Activated naive CD4-positive, alpha-beta T cell treated with anti-CD3 and anti-CD28 coated beads, Interleukin-2, amount 50 U/mL, for 16 hours (primary cell): Measurements from ENCODE around the gene TMED5.
"Not testable (repeated sequence)": the region's sequence is repeated elsewhere in the genome, so short reads cannot be mapped to it uniquely, and the experiment has no call there.

Experiments used
- DNase-seq: peaks from one replicate; pipeline ENCODE4 v3.0.0-alpha.2; 2020

TMED5 gene

DNA sequence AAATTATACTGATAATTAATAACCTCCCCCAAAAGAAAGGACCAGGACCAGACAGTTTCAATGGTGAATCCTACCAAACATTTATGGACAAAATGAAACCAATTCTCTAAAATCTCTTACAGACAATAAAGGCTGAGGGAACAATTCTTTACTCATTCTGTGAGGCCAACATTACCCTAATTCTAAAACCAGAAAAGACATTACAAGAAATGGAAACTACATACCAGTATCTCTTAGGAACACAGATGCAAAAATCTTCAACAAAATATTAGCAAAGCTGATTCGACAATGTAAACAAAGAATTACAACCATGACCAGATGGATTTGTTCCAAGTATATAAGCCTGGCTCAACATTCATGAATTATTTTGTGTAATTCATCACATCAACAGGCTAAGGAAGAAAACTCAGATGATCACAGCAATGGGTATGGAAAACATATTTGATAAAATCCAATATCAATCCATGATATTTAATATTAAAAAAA, 8.6 kb downstream of the TMED5 start:
- no peak for DNase-seq

DNA sequence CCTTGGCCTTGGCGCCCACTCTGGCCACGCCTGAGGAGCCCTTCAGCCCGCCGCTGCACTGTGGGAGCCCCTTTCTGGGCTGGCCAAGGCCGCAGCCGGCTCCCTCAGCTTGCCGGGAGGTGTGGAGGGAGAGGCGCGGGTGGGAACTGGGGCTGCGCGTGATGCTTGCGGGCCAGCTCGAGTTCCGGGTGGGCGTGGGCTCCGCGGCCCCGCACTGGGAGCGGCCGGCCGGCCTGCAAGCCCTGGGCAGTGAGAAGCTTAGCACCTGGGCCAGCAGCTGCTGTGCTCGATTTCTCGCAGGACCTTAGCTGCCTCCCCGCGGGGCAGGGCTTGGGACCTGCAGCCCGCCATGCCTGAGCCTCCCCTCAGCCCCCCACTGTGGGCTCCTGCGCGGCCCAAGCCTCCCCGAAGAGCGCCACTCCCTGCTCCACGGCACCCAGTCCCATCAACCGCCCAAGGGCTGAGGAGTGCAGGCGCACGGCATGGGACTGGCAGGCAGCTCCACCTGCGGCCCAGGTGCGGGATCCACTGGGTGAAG, 10.0 kb downstream of the TMED5 start:
- DNase-seq: not testable (repeated sequence)

- no peak for DNase-seq
Measured at GRCh38 chr1:93167006-93167405, 13.2 kb downstream of the TMED5 start.

DNA sequence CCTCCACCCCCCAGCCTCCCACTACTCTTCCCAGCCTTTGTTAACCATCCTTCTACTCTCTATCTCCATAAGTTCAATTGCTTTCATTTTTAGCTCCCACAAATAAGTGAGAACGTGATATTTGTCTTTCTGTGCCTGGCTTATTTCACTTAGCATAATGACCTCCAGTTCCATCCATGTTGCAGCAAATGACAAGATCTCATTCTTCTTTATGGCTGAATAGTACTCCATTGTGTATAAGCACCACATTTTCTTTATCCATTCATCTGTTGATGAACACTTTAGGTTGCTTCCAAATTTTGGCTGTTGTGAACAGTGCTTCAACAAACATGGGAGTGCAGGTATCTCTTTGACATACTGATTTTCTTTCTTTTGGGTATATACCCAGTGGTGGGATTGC, 14.3 kb downstream of the TMED5 start:
- not testable (repeated sequence) for DNase-seq

- DNase-seq: no peak
Measured at GRCh38 chr1:93164816-93165215, 15.4 kb downstream of the TMED5 start.

- DNase-seq: not testable (repeated sequence)
Measured at GRCh38 chr1:93163314-93163713, 16.9 kb downstream of the TMED5 start.

DNA sequence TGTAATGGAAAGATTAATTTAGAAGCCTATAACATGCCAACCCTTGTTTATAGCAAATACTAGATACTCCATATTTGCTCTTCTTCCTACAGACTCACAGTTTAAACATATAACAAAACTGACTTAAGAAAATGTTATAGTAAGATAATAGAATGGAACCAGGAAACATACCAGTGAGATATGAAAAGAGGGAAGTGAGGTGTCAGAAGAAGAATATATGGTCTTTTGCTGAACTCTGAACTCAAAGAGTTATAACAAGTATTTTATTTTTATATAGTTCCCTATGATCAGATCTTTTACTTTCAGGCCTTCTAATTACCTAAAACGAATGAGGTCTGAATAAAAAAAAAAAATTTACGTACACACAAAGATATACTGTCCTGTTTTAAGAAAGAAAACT, 20.9 kb downstream of the TMED5 start:
- no peak for DNase-seq

DNA sequence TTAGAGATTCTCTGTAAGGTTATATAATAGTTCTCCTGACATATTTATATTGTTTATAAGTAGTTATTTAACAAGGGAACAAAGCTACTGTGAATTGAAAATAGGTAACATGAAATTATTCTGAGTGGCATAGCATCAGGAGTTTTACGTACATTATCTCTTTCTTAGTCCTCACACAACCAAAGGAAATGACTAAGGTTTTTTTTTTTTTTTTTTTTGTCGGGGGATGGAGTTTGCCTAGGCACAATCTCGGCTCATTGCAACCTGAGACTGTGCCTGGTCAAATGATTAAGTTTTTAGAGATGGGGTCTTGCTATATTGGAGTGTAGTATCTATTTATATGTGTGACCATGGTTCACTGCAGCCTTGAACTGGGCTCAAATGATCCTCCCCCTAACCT, 24.9 kb downstream of the TMED5 start:
- DNase-seq: no peak

- no peak for DNase-seq
Measured at GRCh38 chr1:93154898-93155297, 25.3 kb downstream of the TMED5 start.

- DNase-seq: no peak
Measured at GRCh38 chr1:93152835-93153234, 27.4 kb downstream of the TMED5 start.

DNA sequence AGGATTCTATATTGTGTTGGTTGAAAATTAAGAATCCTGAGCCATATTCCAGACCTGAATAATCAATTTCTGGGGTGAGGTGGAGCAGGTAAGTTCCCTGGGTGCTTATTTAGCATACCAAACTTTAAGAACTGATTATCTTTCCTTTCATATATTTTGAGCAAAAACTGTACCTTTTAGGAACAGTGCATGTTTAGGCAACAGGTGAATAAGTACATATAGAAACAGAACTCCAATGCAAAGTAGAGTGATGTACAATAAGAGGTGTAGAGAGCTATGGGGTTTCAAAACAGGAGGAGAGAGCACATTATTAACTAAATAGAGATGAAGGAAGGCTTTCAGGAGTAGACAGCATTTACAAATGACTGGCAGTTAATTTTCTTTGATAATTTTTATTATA, 28.7 kb downstream of the TMED5 start:
- DNase-seq: no peak

DNA sequence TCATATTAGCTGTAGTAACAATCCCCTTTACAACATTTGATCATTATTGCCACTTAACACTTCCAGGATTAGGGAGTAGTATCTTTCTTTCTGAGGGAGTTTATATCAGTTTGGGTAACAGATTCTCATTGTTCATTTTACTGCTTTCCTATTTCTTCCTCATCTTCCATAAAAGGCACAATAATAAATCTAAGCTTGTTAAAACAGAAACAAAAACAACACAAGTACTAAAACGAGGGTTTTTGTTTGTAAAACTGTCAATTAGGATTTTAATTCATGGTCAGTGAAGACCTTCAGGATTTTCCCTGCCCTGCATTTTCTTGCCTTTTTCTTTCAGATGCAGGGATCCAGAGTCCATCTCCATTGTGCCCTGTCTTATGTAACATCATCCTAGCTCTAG, 29.5 kb downstream of the TMED5 start:
- DNase-seq: no peak

- no peak for DNase-seq
Measured at GRCh38 chr1:93148001-93148400, 32.2 kb downstream of the TMED5 start.

GRCh38 chr1:93143769-93144168, 36.4 kb downstream of the TMED5 start:
- DNase-seq: no peak

- no peak for DNase-seq
Measured at GRCh38 chr1:93143136-93143535, 37.1 kb downstream of the TMED5 start.

GRCh38 chr1:93142161-93142560, 38.1 kb downstream of the TMED5 start:
- no peak for DNase-seq

DNA sequence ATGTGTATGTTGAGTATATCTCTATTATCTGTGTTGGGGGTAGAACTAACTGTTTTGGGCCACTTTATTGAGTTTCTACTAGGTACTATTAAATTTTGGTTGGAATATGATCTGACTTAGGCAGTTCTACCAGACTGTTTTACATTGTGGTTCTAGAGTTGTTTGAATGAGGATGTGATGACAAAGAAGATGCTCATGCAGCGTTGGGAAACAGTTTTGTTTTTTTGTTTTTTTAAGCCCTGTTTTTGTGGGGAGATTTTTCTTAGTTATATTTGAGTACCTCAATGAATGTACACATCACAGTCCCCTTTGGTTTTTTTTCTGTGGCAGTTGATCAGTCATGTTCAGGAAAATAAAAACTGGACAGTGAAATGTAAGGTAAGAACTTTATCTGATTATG, 40.1 kb downstream of the TMED5 start:
- no peak for DNase-seq

DNA sequence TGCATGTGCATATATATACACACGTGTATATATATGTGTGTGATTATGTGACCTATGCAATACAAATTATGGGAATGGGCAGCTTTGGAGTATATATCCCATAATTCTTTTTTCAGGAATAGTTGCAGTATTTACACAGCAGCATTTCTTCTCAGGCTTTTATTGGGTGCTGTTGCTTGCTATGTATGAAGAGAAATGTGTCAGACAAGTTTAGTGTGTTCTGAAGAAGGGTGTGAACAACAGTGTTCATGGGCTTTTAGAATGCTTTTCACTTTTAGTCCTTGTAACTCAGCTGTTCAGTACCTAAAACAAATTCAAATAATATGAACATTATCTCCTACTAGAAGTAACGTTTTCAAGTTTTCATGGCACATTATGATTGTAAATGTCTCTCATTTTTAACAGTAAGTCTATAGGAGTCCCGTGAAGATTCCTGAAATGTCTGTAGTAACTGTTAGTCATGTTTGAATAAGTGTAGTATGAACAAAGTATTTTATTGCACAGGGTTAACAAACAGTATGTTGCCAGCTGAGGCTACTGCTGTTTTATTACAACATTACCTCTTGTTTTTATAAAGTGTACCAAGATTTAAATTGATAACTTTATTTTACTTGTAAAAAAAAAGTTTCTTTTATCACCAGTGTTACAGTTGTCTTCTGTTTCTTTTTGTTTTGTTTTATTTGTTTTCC, 42.5 kb downstream of the TMED5 start:
- DNase-seq: no peak

- DNase-seq: no peak
Measured at GRCh38 chr1:93136445-93136844, 43.8 kb downstream of the TMED5 start.

GRCh38 chr1:93132638-93133037, 47.6 kb downstream of the TMED5 start:
- no peak for DNase-seq

DNA sequence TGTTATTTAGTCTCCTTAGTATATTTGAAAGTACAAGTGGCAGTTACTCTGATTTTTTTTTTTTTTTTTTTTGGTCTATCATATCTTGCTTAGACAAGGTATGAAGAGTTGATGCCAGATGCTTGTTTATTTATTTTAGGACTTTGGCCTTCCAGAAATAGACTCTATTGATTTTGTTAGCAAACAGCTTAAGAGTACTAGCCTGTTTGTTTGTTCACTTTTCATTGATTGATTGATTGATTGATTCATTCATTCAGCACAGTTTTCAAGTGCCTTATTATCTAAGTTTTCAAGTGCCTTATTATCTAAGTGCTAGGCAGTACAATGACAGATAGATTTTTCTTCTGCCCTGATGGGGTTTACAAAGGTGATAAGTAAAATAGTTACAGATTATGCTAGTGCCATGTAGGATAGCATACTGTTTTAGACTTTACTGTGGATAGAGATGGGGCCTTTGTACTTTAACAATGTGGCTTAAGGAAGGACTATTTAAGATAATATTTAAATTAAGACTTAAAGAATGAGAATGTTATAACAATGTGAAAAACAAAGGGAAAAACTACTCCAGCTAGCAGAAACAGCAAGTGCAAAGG, 50.6 kb downstream of the TMED5 start:
- DNase-seq: no peak

DNA sequence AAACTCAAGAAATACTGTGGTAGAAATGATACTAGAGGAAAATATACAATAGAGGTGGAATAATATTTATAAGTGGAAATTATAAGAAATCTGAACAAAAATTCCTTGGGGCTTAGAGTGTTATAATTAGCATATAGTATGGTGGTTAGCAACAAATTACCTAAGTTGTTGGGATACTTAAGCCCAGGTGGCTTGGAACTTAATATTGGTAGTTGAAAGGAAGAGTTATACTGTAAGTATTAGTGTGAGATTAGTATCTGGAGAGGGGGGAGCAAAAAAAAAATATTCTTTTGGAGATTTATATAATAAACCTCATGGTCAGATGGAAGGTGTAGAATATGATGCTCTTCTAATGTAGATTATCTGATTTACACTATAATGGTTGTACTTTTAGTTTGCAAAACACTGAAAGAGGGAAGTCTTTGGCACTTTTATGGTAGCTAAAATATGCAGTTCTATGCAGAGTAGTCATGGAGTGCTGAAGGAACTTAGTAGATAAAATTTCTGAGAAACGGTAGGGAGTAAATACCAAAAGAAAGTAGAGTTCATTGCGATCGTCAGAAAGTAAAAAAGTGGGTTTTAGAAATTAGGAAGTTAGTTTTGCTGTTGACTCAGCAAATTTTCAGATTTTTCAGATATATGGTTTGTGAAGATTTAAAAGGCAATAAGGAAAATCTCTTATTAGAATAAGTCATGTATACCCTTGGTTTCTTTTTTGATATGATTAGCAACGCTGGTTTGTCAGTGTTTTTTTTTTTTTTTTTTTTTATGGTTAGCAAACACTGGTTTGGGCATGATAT, 55.5 kb downstream of the TMED5 start:
- DNase-seq: no peak

GRCh38 chr1:93123201-93123783, 56.9 kb downstream of the TMED5 start:
- no peak for DNase-seq
